Stimulated activated CD4-positive, alpha-beta T cell treated with anti-CD3 and anti-CD28 coated beads, Interleukin-2, amount 100 ng/mL, for 24 hours (primary cell): ENCODE measurements around the gene KIF3C.
"Not testable (repeated sequence)": the region's sequence is repeated elsewhere in the genome, so short reads cannot be mapped to it uniquely, and the experiment has no call there.

Source experiments
- DNase-seq, 2 donors: peaks; one replicate each; pipeline ENCODE4 v3.0.0-alpha.2; 2020

Gene KIF3C

GRCh38 chr2:25982273-25982967, at the start of gene KIF3C:
Gene KIF3C (minus strand): TSS chr2:25982497. CDS start chr2:25981917, 580 bp downstream.
- peak; percentile 71 to 78 for DNase-seq

- not testable (repeated sequence) for DNase-seq
Observed at GRCh38 chr2:26028083-26028482, 45.8 kb upstream of the KIF3C start.

GRCh38 chr2:26025509-26025908, 43.2 kb upstream of the KIF3C start:
- no peak for DNase-seq

GRCh38 chr2:26024260-26024659, 42.0 kb upstream of the KIF3C start:
- no peak for DNase-seq

DNA sequence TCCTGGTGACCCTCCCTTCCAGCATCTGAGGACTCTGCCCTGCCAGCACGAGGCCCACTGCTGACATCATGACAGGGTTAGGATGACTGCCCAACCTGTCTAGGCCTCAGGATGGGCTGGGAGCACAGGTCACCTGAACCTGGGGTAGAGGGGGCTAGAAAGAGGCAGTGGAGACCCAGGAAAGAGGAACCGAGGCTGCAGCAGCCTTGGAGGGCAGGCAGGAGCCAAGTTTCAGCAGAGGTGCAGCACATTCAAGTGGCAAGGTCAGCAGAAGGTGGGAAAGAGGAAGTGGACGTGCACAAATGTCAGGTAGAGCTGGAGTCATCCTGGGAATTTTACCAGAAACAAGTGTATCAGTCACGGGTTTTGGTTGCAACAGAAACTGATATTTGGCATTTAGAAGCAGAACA, 37.9 kb upstream of the KIF3C start:
- no peak for DNase-seq

- DNase-seq: peak; percentile 27 to 28
Observed at GRCh38 chr2:26018184-26019055, 36.1 kb upstream of the KIF3C start.

DNA sequence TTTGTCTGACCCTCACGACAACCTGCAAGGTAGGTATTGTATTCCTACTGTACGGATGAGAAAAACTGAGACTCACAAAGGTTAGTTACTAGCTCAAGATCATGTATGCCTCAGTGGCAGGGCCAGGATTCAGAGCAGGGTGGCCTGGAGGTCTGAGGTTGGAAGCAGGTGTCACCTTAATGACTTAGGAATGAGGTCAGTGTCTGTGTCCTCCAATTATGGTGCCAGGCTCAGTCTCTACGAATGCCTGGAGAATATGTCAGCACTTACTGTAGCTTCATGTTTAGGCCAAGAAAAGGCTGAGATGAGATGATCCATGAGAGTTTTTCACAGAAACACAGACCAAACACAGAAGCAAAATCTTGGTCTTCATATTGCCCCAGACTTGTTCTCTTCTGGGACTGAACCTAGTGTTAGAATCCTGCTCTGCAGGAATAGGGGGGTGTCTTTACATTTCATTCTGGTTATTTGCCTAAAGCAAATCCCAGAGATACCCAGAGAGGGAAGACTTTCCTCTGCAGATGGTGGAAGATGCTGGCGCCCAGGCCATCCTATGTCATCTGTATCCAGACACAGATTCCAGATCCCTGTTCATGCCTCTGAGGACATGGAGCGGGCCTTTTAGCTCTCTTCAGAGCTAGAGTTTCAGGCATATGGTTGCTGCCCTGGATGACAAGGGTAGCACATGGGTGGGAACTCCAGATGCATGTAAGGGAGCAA, 35.3 kb upstream of the KIF3C start:
- no peak for DNase-seq

- DNase-seq: not testable (repeated sequence)
Observed at GRCh38 chr2:26016706-26017045, 34.4 kb upstream of the KIF3C start.

- DNase-seq: no peak
Observed at GRCh38 chr2:26016012-26016705, 33.9 kb upstream of the KIF3C start.

DNA sequence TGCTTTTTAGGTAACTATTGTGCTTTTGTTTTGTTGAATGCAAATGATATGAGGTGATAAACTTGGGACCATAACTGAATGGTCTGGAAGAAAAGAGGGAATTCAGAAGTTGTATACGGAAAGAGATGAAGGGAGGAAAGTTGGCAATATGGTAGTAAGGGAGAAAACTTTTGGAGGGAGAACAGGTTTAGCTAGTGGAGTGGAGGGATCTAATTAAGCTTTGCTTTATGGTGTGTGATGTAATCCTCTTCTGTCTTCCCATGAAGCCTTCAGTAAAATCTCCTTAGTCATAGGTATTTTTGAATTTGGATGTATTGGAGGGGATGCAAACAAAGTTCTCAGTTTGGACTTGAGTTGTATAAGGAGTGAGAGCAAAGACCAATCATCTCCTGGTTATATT, 31.4 kb upstream of the KIF3C start:
- DNase-seq: no peak

- no peak for DNase-seq
Observed at GRCh38 chr2:26011990-26012856, 29.9 kb upstream of the KIF3C start.

GRCh38 chr2:26011609-26011989, 29.3 kb upstream of the KIF3C start:
- DNase-seq: no peak

- no peak for DNase-seq
Observed at GRCh38 chr2:26010943-26011342, 28.6 kb upstream of the KIF3C start.

GRCh38 chr2:26009567-26009963, 27.3 kb upstream of the KIF3C start:
- no peak for DNase-seq

- no peak for DNase-seq
Observed at GRCh38 chr2:26008851-26009566, 26.7 kb upstream of the KIF3C start.

DNA sequence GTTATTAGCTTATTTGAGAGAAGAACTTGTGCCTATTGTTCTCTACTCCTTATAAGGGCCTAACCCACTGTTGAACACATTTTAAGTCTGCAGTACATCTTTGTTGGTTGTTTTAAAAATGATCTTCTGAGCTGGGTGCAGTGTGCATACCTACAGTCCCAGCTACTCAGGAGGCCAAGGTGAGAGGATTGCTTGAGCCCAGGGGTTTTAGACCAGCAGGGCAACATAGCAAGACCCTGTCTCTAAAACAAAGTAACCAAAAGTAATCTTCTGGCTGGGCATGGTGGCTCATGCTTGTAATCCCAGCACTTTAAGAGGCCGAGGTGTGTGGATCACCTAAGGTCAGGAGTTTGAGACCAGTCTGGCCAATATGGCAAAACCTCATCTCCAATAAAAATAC, 25.8 kb upstream of the KIF3C start:
- no peak for DNase-seq

DNA sequence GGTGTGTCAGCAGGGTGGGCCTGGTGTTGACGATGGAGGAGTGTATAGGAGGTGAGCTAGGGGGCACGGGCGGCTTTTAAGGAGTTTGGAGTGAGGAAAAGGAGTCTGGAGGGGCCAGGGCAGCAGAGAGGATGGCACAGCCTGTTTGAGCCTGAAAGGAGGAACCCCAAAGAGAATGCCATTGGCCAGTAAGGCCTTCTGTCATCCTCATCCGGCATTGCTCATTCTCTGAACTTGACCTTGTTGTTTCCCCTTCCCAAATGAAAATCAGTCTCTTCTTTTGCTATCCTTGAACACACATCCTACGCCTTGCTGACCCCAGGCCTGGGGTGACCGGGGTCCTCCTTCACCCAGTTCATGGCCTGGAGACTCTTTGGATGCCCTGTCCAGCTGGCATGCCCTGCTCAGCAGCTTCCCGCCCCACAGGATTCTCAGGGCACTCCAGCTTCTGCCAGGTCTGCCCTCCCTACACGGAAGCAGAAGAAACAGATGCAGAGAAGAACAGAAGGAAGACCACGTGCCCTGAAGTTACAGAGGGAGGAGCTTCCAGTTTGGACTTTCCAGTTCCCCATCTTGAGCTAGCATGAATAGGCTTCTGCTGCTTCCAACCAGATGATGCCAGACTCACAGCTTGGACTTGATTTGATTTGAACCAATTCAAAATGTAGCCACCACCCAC, 20.5 kb upstream of the KIF3C start:
- DNase-seq: no peak

- DNase-seq: no peak
Observed at GRCh38 chr2:26001743-26002351, 19.6 kb upstream of the KIF3C start.

DNA sequence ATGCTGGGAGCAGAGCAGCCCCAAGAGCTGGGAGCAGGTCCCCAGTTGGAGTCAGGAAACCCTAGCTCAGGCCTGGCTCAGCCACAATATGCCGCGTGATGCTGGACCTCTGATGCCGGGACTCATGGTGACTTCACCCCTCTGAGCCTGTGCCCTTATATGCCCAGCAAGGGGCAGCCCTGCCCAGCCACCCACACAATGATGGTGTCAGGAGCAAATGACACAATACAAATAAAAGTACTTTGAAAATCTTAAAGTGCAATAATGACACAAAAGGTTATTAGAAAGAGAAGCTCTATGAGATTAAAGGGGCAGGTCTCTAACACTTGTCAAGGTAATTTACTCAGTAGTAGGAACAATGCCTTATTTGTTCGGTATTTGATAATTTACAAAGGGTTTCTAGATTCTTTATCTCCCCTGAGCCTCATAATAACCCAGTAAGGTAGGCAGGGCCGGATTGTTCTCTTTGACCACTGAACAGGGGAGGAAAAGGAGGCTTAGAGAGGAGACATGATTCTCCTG, 18.3 kb upstream of the KIF3C start:
- no peak for DNase-seq

DNA sequence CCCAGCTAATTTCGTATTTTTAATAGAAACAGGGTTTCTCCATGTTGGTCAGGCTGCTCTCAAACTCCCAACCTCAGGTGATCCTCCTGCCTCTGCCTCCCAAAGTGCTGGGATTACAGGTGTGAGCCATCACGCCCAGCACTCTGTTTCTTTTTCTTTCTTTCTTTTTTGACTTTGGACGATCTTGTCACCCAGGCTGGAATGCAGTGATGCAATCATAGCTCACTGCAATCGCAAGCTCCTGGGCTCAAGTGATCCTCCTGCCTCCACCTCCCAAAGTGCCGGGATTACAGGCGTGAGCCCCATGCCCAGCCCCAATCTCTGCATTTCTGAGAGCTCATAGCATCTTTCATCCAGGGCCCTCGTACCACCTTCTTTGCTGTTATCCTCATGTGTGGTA, 17.1 kb upstream of the KIF3C start:
- DNase-seq: not testable (repeated sequence)
